M059J (cell line): ENCODE measurements around the gene COP1. TPM values are rescaled to one million over a fixed set of nuclear protein-coding genes. Genes with fewer than 3 reads are reported as not detected.

Source experiments
- DNase-seq: peaks from one replicate; pipeline ENCODE4 v3.0.0-alpha.2; 2012; ENCODE audit warnings: low read depth
- total RNA-seq: library from RNA; depleted of rRNA; stranded (reverse); fragments of >200 nt; shearing (Covaris generic); gene quantifications from 2 replicates; pipeline ENCODE4 v1.2.3, GENCODE V29; 2014

COP1 gene
- total RNA-seq, 1 experiment from 2014 or later, result 46.1 TPM

DNA sequence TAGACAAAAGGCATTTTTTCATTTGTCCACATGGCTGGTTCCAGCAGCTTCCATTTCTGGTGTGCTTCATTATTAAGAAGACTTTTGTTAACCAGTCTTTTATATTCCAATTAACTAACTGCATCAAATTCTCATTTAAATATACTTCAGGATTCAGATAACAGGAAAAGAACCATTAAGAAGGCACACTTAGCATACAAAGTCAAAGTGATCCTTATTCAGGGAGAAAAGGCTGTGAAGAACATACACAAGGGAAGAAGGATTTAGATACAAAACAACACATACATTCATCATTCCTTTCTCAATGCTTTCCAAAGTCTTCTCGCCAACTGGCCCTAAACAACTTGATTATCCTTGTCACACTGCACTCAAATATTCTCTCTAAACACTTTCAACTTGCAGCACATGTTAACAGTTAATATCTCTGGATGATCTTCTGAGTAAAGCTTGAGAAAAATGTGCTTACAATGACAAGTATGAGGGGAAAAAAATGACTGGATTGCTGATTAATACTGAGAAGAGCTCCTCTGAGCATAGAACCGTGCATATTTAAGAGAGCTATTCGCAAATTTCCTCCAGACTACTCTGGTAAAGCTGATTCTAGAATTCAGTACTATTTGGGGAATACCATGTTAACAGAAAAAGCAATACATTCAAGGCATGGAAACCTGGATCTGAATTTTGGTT, 238.5 kb downstream of the COP1 start:
- no peak for DNase-seq

DNA sequence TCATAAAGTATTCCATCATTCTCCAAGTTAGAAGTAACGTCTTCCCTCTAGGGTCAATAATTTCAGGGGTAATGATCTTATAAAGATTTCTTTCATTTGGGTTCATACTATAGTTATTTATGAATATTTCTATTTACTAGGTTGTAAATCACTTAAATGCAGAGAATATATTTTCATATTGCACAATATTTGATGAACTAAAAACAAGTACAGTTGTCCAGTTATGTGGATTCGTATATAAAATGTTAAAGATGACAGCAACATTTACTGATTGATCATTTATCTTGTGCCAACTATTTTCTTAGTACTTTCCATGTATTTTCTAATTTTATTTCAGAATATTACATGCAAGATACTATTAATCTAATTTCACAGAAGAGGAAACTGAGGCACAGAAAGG, 243.3 kb downstream of the COP1 start:
- DNase-seq, result no peak

DNA sequence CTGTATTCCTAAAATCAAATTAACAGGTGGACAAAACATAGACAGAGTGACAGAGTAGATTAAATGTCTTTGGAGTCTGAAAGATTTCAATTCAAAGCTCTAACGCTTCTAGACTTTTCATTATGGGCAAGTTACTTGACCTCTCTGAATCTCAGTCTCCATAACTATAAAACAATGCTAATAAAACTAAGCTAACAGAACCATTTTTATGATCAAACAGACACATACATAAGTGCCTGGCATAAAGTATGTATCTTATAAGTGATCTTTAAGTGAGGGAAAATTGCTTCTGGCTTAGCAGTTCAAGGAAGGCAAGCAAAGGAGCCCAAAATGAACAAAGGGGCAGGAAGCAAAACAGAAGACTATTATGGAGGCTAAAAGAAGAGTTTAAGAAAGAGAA, 246.9 kb downstream of the COP1 start:
- no peak for DNase-seq

DNA sequence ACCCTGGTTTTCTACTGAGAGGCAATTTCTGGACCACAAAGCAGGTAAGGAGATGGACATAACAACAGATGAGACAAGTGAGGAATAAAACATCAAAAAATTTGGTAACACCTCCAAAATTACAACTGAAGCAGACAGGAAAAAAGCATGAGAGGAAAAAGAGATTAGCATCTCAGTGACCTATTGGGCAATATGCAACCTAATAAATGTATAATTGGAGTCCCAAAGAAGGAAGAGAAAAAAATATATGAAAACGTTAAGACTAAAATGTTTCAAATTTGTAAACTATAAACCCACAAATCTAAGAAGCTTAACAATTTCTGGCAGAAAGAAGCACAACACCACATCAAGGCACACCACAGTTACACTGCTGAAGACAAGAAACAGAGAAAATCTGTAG, 255.5 kb downstream of the COP1 start:
- DNase-seq, result no peak

DNA sequence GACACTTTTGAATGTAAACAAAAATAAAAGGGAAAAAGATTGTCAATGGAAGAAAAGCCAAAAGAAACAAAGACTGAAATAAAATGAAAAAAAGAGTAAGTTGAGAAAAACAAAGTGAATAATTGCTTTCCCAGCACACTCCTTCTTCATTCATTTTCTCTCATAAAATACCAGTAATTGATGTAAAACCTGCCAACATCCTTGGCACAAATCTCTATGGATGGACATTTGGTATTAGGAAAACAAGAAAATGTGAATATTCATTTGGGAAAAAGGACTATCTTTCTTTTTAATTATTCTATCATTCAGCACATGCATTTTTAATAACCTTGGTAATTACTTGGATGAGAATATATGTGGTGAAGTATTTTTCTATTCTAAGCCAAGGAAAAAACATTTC, 259.3 kb downstream of the COP1 start:
- no peak for DNase-seq

DNA sequence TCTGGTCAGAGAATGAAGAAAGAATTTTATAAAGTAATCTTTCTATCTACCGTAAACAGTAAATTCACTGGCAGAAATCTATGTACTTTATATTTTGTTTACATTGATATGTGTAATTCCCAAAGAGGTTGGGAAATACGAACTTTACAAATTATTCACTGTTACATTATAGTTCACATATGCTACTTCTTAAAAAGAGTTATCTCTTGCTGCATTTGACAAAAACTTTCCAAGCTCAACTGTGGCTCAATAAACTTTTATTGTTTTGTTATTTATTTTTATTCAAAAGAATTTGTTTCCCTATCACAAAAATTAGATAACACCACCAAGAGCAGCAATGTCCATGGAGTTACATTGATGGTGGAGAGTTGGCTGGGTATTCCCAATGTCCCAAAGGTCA, 262.5 kb downstream of the COP1 start:
- DNase-seq, result no peak

DNA sequence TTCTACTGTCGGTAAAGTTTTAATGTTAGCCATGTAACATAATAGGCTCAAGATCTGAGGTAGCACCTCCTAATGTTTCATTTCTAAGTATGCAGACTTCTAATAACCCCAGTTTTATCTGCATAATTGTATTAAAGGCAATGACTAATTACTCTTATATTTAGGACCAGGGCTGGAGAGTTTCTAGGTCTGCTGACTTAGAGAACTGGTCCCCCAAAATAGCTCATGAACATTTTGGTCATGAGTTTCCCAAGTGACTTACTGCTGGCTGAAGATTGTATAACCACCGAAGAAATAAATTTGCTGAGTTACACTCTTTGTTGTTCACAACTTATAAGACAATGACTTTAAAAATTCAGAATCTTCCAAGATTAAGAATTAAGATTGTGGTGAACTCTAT, 265.9 kb downstream of the COP1 start:
- no peak for DNase-seq

DNA sequence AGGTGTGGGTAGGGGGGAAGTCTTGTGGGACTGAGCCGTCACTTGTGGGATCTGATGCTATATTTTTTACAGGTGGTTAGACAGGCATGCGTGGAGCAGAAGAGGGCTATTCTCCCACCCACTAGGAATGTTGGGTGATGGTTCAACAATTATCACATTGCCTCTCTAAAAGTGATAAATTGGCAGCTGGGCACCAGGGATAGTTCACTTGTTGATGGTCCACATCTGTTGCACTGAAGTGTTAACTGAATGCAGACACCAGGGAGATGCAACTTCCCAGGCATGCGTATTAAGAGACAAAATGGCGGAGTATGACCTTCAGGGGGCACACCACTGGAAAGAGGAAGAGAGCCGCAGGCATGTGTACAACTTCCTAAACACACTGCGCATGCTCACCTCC, 270.4 kb downstream of the COP1 start:
- DNase-seq, result no peak

DNA sequence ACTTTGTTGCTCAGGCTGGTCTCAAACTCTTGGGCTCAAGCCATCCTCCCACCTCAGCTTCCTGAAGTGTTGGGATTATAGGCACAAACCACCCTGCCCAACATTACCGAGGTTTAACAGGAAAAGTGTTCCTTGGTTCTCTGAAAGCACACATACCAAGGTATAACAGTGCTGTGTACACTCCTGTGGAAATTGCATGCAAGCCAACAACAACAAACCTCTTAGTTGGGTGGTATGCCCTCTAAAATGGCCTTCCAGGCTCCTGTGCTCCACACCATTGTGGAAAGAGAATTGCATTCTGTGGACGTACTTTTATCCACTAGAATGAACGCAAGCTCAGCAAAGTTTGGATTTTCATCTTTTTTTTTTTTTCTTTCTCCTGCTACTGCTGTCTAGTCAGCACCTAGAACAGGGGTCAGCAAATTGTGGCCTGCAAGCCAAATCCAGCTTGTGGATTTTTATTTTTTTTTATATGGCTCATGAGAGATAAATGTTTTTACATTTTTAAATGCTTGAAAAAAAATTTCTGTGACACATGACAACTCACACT, 271.4 kb downstream of the COP1 start:
- no peak for DNase-seq

DNA sequence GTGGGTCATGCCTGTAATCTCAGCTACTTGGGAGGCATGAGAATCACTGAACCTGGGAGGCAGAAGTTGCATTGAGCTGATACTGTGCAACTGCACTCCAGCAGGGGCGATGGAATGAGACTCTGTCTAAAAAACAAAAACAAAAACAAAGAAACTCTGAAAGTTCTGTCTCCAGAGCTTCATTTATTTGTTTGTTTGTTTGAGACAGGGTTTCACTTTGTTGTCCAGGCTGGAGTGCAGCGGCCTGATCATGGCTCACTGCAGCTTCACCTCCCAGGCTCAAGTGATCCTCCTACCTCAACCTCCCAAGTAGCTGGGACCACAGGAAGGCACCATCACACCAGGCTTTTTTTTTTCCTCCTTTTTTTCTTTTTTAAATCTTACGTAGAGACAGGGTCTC, 271.9 kb downstream of the COP1 start:
- no peak for DNase-seq

DNA sequence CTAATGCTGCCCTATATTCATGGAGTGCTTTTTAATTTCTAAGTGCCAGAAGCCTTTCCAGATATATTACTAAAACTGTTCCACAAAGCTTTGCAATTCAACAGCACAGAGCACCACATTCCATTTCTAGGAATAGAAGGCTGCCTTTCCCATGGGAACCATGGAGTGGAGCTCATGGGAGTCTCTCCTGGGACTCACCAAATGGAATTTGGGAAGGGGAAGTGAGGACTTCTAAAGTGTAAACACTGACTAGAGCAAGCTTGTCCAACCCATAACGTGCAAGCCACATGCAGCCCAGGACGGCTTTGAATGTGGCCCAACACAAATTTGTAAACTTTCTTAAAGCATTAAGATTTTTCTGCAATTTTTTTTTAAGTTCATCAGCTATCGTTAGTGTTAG, 273.3 kb downstream of the COP1 start:
- no peak for DNase-seq

DNA sequence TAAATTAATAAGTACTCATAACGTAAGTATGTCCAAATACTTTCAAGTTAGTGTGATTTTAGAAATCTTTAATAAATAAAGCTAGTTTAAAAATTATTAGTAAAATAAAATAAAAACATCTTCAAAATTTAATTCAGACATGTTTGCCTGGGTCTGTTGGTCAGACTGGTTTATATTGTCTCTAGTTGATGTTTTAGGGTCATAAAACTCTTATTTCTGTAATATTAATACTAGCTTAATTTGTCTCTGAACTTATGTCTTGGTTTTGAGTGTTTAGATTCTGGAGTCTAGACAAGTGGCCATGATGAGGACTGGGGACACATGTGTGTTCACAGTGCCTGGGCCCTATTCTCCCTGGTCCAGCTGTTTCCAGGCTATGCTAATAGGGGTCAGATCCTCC, 279.1 kb downstream of the COP1 start:
- DNase-seq, result no peak

DNA sequence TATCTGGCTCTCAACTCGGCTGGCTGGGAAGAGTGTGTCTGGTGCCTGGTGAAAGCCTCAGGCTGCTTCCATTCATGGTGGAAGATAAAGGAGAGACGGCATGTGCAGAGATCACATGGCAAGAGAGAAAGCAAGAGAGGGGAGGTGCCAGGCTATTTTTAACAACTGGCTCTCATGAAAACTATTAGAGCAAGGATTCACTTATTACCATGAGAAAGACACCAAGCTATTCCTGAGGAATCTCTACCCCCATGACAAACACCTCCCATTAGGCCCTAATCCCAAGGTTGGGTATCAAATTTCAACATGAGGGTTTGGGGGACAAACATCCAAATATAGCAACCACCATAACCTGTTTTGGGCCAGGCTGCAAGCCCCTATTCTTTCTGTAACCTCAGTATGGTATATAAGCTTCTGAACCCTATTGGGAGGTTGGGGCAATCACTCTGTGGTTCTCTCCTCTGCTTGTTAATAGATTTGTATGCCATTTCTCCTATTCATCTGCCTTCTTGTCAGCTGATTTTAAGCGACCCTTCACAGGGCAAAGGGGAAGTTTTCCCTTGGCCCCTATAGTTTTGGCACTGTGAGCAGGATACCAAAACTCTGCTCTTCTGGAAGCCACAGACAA, 284.7 kb downstream of the COP1 start:
- DNase-seq, result no peak

DNA sequence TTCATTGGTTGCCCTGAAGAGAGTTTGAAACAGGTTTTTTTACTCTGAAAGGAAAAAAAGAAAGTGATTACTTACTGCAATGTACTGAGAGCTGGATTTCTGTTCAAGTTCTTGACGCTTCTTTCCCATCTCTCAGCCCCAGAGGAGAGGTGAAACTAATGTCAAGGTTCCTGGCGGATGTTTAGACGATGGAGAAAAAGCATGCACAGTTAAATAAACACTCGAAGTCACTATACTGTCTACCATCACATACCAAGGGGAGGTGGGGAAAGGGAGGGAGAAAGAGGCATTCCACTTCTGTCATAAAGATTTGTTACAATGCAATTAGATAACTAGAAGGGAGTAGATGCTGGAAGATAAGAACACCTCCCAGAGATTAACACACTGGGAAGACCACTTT, 286.7 kb downstream of the COP1 start:
- DNase-seq, result no peak

DNA sequence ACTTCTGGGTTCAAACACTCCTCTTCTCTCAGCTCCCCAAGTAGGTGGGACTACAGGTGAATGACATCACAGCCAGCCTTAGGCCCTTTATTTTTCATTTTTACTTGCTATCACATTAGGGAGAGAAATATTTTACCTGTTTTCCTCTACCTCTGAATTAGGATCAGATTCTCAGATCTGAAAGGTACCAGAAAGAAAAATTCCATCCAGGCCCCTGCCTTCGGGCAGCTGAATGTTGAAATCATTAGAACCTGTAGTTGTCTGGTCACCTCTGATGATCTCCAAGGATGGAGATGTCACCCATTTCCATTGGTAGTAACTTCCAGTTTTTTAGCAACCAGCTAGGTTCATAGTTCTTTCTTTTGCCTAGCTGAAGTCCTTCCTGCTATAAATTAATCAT, 288.1 kb downstream of the COP1 start:
- no peak for DNase-seq

DNA sequence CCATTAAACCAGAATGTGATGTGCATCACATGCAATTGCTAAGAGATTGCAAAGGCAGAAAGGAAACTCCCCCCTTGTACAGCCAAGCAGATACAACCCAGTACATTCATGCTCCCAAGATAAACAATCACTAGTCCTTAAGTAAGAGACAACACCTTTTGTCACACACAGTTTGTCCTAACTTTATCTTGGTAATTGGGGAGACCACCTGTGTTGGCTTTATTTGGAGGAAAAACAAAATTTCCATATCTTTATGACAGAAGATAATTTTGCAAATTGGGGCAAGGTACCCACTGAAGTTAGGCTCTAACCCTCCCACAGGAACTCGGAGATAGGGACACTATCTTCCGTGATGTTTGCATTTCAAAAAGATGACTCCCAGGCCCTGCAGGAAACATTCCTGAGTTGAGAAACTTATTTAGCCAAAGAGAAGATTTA, 288.7 kb downstream of the COP1 start:
- DNase-seq, result no peak

DNA sequence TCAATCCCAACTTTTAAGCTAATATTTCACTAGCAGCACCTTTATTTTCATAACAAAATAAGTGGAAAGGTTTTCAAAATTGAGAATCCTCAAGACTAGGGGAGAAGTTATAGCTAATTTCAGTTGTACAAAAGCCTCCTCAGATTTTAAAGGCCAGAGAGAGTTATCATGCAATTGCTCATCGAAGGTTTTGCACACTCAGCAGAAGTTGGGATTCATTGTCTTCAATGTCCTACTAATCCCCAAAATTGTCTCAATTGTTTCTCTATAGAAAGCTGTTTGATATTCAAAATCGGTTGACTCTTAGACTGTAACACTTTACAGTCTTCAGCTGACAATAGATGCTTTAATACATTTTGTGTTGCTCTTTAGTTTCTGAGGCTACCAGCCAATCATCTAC, 293.0 kb downstream of the COP1 start:
- no peak for DNase-seq

DNA sequence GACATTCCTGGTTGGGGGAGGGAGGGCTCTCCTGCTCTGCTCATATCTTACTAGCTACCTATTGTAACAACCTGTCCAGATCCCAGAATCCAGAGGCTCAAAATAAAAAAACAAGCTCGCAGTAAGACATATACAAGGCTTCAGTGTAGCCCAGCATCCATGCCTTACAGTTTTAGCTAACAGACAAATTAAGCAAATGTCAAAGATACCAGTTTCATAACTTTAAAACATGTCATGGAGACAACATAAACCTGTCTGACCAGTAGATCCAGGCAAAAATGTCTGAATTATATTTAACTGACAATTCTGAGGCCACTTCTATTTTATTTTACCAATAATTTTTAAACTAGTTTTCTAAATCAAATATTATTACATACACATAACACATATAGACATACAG, 295.9 kb downstream of the COP1 start:
- DNase-seq, result no peak

DNA sequence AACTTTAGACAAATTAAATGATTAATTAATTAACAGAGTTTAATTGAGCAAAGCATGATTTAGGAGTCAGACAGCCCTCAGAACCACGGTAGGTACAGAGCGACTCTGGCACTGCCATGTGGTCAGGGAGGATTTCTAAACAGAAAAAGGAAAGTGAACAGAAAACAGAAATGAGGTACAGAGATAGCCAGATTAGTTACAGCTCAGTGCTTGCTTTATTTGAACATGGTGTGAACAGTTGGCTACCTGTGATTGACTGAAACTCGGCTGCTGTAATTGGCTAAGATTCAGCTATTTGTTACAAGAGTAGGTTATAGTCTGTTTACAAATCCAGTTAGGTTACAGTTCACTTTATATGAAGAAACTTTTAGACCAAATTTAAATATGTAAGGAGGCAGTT, 300.7 kb downstream of the COP1 start:
- DNase-seq, result no peak

DNA sequence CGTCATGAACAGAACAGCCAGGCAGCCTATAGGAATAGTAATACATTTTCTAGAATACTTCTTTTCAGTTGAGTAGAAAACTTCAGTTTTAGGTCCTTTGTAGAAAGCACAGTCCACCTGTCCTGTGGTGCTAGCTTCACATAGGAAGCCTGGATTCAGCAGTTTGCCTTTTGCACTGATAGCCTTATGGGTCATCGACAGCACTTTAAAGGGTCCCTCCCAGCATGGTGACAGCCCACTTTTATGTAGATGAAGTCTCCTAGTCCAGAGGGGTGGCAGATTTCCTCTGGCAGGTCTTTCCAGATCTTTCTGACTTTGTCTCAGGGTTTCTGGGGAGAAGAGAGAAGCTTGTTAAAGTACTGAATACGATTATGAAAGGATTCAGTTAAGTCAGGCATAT, 302.3 kb downstream of the COP1 start:
- no peak for DNase-seq

DNA sequence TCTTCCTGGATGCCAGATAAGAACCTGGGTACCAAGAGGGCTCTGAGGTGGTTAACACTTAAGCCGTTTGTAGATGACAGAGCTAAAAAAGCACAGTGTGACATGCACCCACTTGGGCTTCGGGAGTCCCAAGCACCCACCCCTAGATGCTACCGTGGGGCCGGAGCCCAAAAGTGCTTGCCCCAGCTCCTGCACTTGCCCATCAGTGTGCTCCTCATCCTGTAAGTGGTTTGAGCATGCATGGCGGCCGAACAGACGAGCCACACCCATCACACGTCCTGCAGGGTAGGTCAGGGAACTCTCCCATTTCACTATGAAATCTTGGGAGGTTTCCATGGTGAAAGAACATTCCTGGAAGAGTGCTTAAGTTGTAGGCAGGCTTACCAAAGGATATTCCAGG, 304.8 kb downstream of the COP1 start:
- DNase-seq, result no peak

DNA sequence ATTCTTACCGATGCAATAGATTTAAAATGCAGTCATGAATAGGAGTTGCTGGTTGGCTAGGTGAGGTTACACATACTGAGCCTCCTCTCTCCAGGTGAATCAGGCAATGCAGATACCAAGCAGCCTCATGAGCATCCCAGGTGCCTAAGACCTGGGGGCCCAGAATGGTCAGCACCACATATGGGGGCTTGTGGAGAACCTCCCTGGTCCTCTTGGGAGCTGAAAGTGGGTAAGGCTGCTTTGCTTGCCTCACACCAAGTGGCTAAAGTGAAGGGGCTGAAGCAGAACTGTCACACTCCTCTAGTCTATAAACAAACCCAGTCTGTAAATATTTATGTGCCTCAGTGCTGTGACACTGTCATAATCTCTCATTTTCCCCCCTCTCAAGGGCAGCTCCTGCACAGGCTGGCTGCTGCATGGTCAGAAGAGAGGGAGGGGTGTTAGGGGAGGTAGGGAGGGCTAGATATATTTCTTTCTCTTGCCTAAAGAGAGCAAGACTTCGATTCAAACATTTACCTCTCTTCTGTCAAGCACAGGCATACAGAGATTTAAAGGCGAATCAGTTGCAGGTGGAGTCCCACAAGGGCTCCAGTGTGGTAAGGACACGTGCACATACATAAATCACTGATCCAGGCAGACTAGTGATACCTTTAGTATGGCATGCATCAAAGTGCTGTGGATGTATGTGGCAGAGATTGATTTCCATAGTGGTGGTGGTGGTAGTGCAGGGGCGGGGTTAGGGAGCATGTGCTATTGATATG, 305.8 kb downstream of the COP1 start:
- no peak for DNase-seq

DNA sequence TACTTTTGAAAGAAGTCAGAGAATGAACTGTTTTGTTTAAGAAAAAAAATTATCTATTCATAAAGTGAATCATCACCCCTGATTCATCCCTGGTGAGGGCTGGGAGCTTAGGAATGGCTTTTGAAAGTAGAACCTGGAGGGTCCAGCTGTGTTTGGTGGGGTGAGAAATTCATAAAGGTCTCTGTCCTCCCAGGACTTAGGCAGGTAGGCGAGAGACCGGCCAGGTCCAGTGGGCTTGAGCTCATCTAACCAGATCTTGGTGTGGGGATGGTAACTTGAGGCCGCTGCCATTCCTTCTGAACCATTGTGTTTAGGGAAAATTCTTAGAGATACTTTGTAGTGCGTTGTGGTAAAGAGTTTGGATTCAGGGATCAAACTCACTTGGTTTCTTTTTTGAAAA, 306.9 kb downstream of the COP1 start:
- no peak for DNase-seq
